K562 (cell line): ENCODE results near the gene PMPCB. TPM values are rescaled to one million over a fixed set of nuclear protein-coding genes. Genes with fewer than 3 reads are reported as not detected.

ENCODE experiments used
- EGR1 ChIP-seq: fragments of 450-650 bp; conservative IDR thresholded peaks from 2 replicates; pipeline ENCODE4 v1.6.1; 2017; ENCODE audit warnings: mild to moderate bottlenecking
- IFI16 ChIP-seq: fragments of 250-450 bp; sonication (Bioruptor Pico); IDR thresholded peaks from 2 replicates; pipeline ENCODE4 v2.1.2; 2022; ENCODE audit warnings: mild to moderate bottlenecking, inconsistent platforms
- MEF2A ChIP-seq: IDR thresholded peaks from 2 replicates; pipeline ENCODE4 v1.6.1; 2011; ENCODE audit warnings: low read depth, mild to moderate bottlenecking, low read length, moderate library complexity; ENCODE audit not compliant: control insufficient read depth
- MGA ChIP-seq: fragments of 450-650 bp; IDR thresholded peaks from 2 replicates; pipeline ENCODE4 v1.6.1; 2016; ENCODE audit warnings: mild to moderate bottlenecking, moderate library complexity
- NFE2 ChIP-seq: IDR thresholded peaks from 2 replicates; pipeline ENCODE4 v1.6.1; 2014; ENCODE audit warnings: antibody characterized with exemption, low read depth
- RNF2 ChIP-seq: sonication (generic); IDR thresholded peaks from 2 replicates; pipeline ENCODE4 v1.6.1; 2016
- SMARCB1 ChIP-seq: IDR thresholded peaks from 2 replicates; pipeline ENCODE4 v1.6.1; 2011; ENCODE audit warnings: improper control_type of control experiment, low read depth; ENCODE audit not compliant: insufficient read length
- polyA plus RNA-seq, 8 experiments: library from polyadenylated mRNA; depleted of rRNA in 4 of 8; stranded (reverse) in 5 of 8; unstranded in 3 of 8; fragments of >200 nt; fragmentation: Nextera tagmentation in 2 of 8; fragmentation: Illumina TruSeq in 1 of 8; extraction: Ambion mirVana in 2 of 8; extraction: Trizol in 1 of 8; gene quantifications; 2 replicates each; pipeline versions ENCODE4 v1.2.1 to v1.2.3, GENCODE V29; 2011 to 2014; ENCODE audit warnings: inconsistent platforms in 1 of 8, missing spikeins in 1 of 8
- total RNA-seq, 7 experiments: library from RNA; depleted of rRNA in 6 of 7; stranded (reverse); fragments of >200 nt in 6 of 7; fragmentation: Illumina TruSeq in 2 of 7; extraction: Trizol in 2 of 7; gene quantifications; 2 replicates each; pipeline versions ENCODE4 v1.2.1 to v1.2.3, GENCODE V29; 2011 to 2021; ENCODE audit warnings: low replicate concordance in 1 of 7
- TF ChIP-seq, protein P1 (sequence below): IDR thresholded peaks from 2 replicates; pipeline ENCODE4 v1.6.1; 2011; ENCODE audit not compliant: insufficient read length; ENCODE audit errors: extremely low read depth
- TF ChIP-seq, protein P2 (sequence below): fragments of 450-650 bp; IDR thresholded peaks from 2 replicates; pipeline ENCODE4 v1.6.1; 2017; ENCODE audit warnings: antibody characterized with exemption
- TF ChIP-seq, protein P3 (sequence below): fragments of 450-650 bp; IDR thresholded peaks from 2 replicates; pipeline ENCODE4 v1.6.1; 2018; ENCODE audit warnings: mild to moderate bottlenecking, low read depth; ENCODE audit not compliant: partially characterized antibody

The PMPCB gene
- total and polyA plus RNA-seq, 9 of the 15 experiments (the other 6 are each of a cell fraction or from before 2014, with no cell fraction given) = 61.2 to 209 (median 105) TPM

DNA sequence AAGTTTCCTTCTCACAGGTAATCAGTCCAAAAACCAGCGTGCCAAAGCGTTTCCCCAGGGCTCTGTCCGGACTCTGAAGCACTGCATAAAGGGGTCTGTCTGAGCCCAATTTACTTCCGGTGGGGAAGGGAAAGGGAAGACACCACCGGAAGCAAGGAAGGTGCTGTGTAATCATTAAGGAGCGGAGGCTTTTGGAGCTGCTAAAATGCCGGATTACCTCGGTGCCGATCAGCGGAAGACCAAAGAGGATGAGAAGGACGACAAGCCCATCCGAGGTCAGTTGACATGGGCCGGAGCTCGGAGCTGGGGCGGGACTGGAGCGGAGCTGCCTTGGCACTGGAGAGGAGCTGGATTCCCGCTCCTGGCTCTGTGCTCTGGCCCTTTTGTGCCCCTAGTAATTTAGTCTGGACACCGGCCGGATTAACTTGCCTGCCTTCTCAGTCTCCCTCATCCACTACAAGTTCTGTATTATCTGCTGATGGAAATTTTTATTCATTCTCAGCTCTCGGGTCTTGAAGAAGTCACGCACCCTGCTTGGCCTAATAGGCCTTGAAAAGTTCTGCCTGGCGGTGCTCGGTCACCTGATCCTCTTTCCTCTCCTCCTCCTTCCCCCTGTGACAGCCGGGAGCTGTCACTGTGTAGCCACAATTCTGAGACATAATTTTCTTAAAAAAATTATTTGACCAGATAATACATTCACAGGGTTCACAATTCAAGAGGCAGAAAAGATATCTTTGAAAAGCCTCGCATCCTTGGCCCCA lies 50.5 kb downstream of the PMPCB start, which contains the start of gene PSMC2 (continued):
- TF ChIP-seq, protein P1, sequence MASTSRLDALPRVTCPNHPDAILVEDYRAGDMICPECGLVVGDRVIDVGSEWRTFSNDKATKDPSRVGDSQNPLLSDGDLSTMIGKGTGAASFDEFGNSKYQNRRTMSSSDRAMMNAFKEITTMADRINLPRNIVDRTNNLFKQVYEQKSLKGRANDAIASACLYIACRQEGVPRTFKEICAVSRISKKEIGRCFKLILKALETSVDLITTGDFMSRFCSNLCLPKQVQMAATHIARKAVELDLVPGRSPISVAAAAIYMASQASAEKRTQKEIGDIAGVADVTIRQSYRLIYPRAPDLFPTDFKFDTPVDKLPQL = no peak
- TF ChIP-seq MGA = no peak; the same call in 1 of the 2 replicates
- no peak for TF ChIP-seq IFI16 (CRISPR knock-in tag)
- TF ChIP-seq NFE2 = peak; percentile 86
- no peak for TF ChIP-seq MEF2A
- TF ChIP-seq, protein P2, sequence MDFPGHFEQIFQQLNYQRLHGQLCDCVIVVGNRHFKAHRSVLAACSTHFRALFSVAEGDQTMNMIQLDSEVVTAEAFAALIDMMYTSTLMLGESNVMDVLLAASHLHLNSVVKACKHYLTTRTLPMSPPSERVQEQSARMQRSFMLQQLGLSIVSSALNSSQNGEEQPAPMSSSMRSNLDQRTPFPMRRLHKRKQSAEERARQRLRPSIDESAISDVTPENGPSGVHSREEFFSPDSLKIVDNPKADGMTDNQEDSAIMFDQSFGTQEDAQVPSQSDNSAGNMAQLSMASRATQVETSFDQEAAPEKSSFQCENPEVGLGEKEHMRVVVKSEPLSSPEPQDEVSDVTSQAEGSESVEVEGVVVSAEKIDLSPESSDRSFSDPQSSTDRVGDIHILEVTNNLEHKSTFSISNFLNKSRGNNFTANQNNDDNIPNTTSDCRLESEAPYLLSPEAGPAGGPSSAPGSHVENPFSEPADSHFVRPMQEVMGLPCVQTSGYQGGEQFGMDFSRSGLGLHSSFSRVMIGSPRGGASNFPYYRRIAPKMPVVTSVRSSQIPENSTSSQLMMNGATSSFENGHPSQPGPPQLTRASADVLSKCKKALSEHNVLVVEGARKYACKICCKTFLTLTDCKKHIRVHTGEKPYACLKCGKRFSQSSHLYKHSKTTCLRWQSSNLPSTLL = no peak
- TF ChIP-seq EGR1 = no peak
- TF ChIP-seq, protein P3, sequence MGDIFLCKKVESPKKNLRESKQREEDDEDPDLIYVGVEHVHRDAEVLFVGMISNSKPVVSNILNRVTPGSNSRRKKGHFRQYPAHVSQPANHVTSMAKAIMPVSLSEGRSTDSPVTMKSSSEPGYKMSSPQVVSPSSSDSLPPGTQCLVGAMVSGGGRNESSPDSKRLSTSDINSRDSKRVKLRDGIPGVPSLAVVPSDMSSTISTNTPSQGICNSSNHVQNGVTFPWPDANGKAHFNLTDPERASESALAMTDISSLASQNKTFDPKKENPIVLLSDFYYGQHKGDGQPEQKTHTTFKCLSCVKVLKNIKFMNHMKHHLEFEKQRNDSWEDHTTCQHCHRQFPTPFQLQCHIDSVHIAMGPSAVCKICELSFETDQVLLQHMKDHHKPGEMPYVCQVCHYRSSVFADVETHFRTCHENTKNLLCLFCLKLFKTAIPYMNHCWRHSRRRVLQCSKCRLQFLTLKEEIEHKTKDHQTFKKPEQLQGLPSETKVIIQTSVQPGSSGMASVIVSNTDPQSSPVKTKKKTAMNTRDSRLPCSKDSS = no peak
- TF ChIP-seq RNF2 = no peak; the same call in 1 of the 2 replicates
- no peak for TF ChIP-seq SMARCB1
